ENCODE data around the gene TIMP2. TPM values are rescaled to one million over a fixed set of nuclear protein-coding genes. Genes with fewer than 3 reads are reported as not detected.

Gene TIMP2
- total RNA-seq, 4 donors from 2014 or later = 32.2 to 70.7 (median 54.6) TPM

GRCh38 chr17:78886954-78887353, 38.2 kb downstream of the TIMP2 start:
- Histone ChIP-seq H3K27ac (no peak overlapping the region), H3K9me3 (no peaks in the 10 kb centered on the region), H3K4me1 (peaks cover 25 to 76% (median 45%) of the 10 kb centered on the region in 4 donors), H3K27me3 (no peaks in the 10 kb centered on the region), H3K4me3 (no peak overlapping the region), H3K36me3 (no peaks in the 10 kb centered on the region)
- in situ Hi-C loops (cut with MboI; ENCODE audit: low pct_ligation_motif_present in 1 of 4, low pct_unique_long_range_greater_than_20kb in 1 of 4, low sequenced_read_pairs in 3 of 4) = no loop called here
- no peak for DNase-seq
- WGBS, 2 donors (ENCODE audit: low coverage in 1 of 2) = 80 to 89% methylated on average over 1 to 12 of the region's 12 CpGs
- TF ChIP-seq POLR2A (IDR thresholded peaks at IDR 0.05) = no peak
- no peak for TF ChIP-seq EP300 (IDR thresholded peaks at IDR 0.05; ENCODE audit: low read depth)
- no peak for TF ChIP-seq POLR2AphosphoS5 (IDR thresholded peaks at IDR 0.05)
- no peak for TF ChIP-seq CTCF (IDR thresholded peaks at IDR 0.05)
- intact Hi-C loops (cut with DNase I; ENCODE audit: low total_unique reads) = loop anchor here (5.0 kb wide), 1 partner anchor 35 kb away; no protein-coding TSS in a partner anchor

- DNase-seq = peak; percentile 59
- in situ Hi-C loops (cut with MboI; ENCODE audit: low pct_ligation_motif_present in 1 of 4, low pct_unique_long_range_greater_than_20kb in 1 of 4, low sequenced_read_pairs in 3 of 4) (no loop called here), intact Hi-C loops (cut with DNase I; ENCODE audit: low total_unique reads) (loop anchor here (5.0 kb wide), 1 partner anchor 36 kb away; no protein-coding TSS in a partner anchor)
- Histone ChIP-seq H3K4me1 (peaks cover 22 to 71% (median 38%) of the 10 kb centered on the region in 4 donors), H3K27ac (peak overlapping the region; percentile 84 to 93 (median 88)), H3K4me3 (no peak overlapping the region), H3K36me3 (no peaks in the 10 kb centered on the region), H3K9me3 (no peaks in the 10 kb centered on the region), H3K27me3 (no peaks in the 10 kb centered on the region)
- TF ChIP-seq EP300 (IDR thresholded peaks at IDR 0.05; ENCODE audit: low read depth) (no peak), CTCF (IDR thresholded peaks at IDR 0.05) (no peak), POLR2A (IDR thresholded peaks at IDR 0.05) (no peak), POLR2AphosphoS5 (IDR thresholded peaks at IDR 0.05) (no peak)
- WGBS, 2 donors (ENCODE audit: low coverage in 1 of 2) = 77% methylated on average over 8 of the region's 8 CpGs; no CpG with 5 or more reads in 1 of the 2 donors
Measured at GRCh38 chr17:78885956-78886355, 39.2 kb downstream of the TIMP2 start.

DNA sequence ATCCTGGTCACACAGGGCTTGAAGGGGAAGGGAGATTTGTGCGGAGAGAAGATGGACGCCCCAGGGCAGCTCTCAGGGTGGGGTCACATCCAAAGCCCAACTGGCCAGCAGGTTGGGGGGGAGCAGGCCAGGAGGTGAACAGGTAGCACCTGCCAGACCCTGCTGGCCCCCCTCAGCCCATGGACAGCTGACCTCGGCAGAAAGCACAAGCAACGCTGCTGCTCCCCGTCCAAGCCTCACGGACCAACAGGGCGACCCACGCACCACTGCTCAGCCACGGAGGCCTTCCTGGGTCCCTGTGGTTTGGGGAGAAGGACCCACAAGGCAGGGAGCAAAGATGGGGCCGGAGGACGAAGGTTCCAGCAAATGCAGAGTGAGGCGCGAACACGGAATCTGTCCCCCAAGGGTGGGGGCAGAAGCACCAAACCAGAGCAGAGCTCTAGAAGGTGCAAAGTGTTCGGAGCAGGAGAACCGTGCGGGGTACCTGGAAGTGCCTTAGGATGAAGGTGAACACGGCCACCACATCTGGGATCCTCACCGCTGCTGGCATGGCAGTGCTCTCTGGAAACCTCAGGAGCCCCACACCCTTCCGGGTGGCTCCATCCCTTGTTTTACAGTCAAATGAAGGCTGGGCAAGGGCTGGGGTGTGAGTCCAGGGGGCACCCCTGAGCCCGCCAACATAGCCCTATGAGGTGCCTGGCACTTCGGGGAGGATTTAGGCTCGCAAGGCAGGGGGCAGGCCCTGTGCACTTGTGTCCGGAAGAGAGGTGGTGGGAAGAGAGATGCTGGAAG, 40.1 kb downstream of the TIMP2 start:
- intact Hi-C loops (cut with DNase I; ENCODE audit: low total_unique reads) (loop anchor here (5.0 kb wide), 1 partner anchor 37 kb away; no protein-coding TSS in a partner anchor), in situ Hi-C loops (cut with MboI; ENCODE audit: low pct_ligation_motif_present in 1 of 4, low pct_unique_long_range_greater_than_20kb in 1 of 4, low sequenced_read_pairs in 3 of 4) (no loop called here)
- TF ChIP-seq POLR2AphosphoS5 (IDR thresholded peaks at IDR 0.05) (no peak), EP300 (IDR thresholded peaks at IDR 0.05; ENCODE audit: low read depth) (no peak), POLR2A (IDR thresholded peaks at IDR 0.05) (no peak), CTCF (IDR thresholded peaks at IDR 0.05) (no peak)
- WGBS, 2 donors (ENCODE audit: low coverage in 1 of 2) = 91% methylated on average over 24 of the region's 24 CpGs; no CpG with 5 or more reads in 1 of the 2 donors
- H3K9me3 ChIP-seq = no peaks in the 10 kb centered on the region
- H3K27ac ChIP-seq = peak overlapping the region; percentile 84 to 93 (median 88)
- no peak for DNase-seq
- H3K27me3 ChIP-seq = no peaks in the 10 kb centered on the region
- no peak overlapping the region for H3K4me3 ChIP-seq
- peaks cover 27 to 69% (median 38%) of the 10 kb centered on the region in 4 donors for H3K4me1 ChIP-seq
- H3K36me3 ChIP-seq = no peaks in the 10 kb centered on the region

DNA sequence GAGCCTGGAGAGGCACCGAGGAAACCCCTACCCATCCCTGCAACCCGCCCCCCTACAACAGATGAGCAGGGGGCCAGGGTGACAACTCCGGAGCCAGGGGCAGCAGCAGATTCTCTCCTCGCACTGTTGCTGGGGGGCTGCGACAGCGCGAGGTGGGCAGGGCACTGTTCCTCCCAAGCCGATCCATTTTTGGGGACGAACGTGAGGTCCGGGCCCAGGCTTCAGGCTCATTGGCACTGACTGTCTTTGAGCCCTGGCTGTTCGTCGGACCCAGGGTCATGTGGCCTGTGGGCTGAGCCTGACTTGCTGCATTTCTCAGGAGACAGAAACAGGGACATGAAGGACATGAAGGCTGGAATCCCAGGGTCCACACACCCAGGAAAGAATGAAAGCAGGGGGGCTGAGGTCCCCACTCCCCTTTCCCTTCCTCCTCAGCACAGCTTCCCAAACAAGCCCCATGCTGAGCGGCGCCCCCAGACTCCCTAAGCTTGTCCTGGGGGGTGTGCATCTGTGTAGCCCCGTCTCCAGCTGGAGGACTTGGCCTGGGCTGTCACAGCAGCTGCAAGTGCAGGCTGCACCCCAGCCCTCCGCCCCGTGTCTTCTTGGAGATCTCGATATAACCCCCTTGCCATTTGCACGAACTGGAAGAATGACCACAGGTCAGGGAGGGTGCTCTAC, 40.9 kb downstream of the TIMP2 start:
- no peaks in the 10 kb centered on the region for H3K27me3 ChIP-seq
- TF ChIP-seq POLR2AphosphoS5 (IDR thresholded peaks at IDR 0.05) (no peak), EP300 (IDR thresholded peaks at IDR 0.05; ENCODE audit: low read depth) (no peak), POLR2A (IDR thresholded peaks at IDR 0.05) (no peak), CTCF (IDR thresholded peaks at IDR 0.05) (no peak)
- H3K4me1 ChIP-seq = peaks cover 31 to 67% (median 40%) of the 10 kb centered on the region in 4 donors
- peak overlapping the region; percentile 84 to 93 (median 88) for H3K27ac ChIP-seq
- H3K36me3 ChIP-seq = no peaks in the 10 kb centered on the region
- 20 to 63% methylated on average over 1 to 20 of the region's 20 CpGs for WGBS, 2 donors (ENCODE audit: low coverage in 1 of 2)
- H3K4me3 ChIP-seq = peak overlapping the region in 2 of 4 donors; percentile 11 to 23
- DNase-seq = no peak
- H3K9me3 ChIP-seq = no peaks in the 10 kb centered on the region
- in situ Hi-C loops (cut with MboI; ENCODE audit: low pct_ligation_motif_present in 1 of 4, low pct_unique_long_range_greater_than_20kb in 1 of 4, low sequenced_read_pairs in 3 of 4) (no loop called here), intact Hi-C loops (cut with DNase I; ENCODE audit: low total_unique reads) (no loop called here)
